Measurements from ENCODE around the gene MTPN.

Gene MTPN

GRCh38 chr7:135878284-135878683 lies 98.9 kb downstream of the MTPN start:
- no peak for DNase-seq

- DNase-seq = no peak
These were observed 99.4 kb downstream of the MTPN start for GRCh38 chr7:135877805-135878204.
